OCI-LY3 (cell line): ENCODE data around the gene GPR42.
"Not testable (repeated sequence)": the region's sequence is repeated elsewhere in the genome, so short reads cannot be mapped to it uniquely, and the experiment has no call there.

Experiments
- H2AFZ ChIP-seq: fragments of 200-600, 300-600 bp; shearing (Covaris generic); 2 replicates; pipeline ENCODE4 v1.6.0; 2014; ENCODE audit warnings: antibody characterized with exemption, low read depth, low read length
- H3K27ac ChIP-seq: fragments of 200-600, 300-600 bp; sonication (generic); 2 replicates; pipeline ENCODE4 v1.5.1; 2014; ENCODE audit warnings: mild to moderate bottlenecking, low read length, moderate library complexity, mixed read lengths
- H3K27me3 ChIP-seq: fragments of 200-600, 300-600 bp; sonication (generic); 2 replicates; pipeline ENCODE4 v1.6.1; 2014; ENCODE audit warnings: low read depth, low read length, mixed read lengths
- H3K36me3 ChIP-seq: fragments of 200-600, 300-600 bp; sonication (generic); replicated peaks from 2 replicates; pipeline ENCODE3; 2014; ENCODE audit warnings: low read depth, low read length, mixed read lengths
- H3K4me1 ChIP-seq: fragments of 300-600, 200-600 bp; sonication (generic); 2 replicates; pipeline ENCODE4 v1.6.1; 2014; ENCODE audit warnings: low read length, mixed read lengths
- H3K4me2 ChIP-seq: fragments of 200-600, 300-600 bp; sonication (generic); 2 replicates; pipeline ENCODE4 v1.6.1; 2014; ENCODE audit warnings: low read length, mixed read lengths
- H3K4me3 ChIP-seq: fragments of 300-600, 200-600 bp; sonication (generic); 2 replicates; pipeline ENCODE4 v1.5.1; 2014; ENCODE audit warnings: antibody characterized with exemption, mild to moderate bottlenecking, low read length, moderate library complexity
- H3K79me2 ChIP-seq: fragments of 300-600, 200-600 bp; shearing (Covaris generic); 2 replicates; pipeline ENCODE4 v1.6.1; 2014; ENCODE audit warnings: mild to moderate bottlenecking, low read length, mixed read lengths
- H3K9ac ChIP-seq: fragments of 300-600, 200-600 bp; shearing (Covaris generic); 2 replicates; pipeline ENCODE4 v1.6.0; 2014; ENCODE audit warnings: mild to moderate bottlenecking, low read length, moderate library complexity
- H3K9me3 ChIP-seq: fragments of 200-600, 300-600 bp; shearing (Covaris generic); 2 replicates; pipeline ENCODE4 v1.6.1; 2014; ENCODE audit warnings: low read length, mixed read lengths; ENCODE audit not compliant: insufficient read depth
- H4K20me1 ChIP-seq: fragments of 200-600, 300-600 bp; sonication (generic); 2 replicates; pipeline ENCODE4 v1.6.1; 2016; ENCODE audit warnings: low read length, mixed read lengths; ENCODE audit not compliant: insufficient read depth
- CTCF ChIP-seq: fragments of 200-600, 300-600 bp; sonication (generic); IDR thresholded peaks from 2 replicates; pipeline ENCODE4 v1.5.1; 2014; ENCODE audit warnings: antibody characterized with exemption, low read length, low read depth
- EZH2phosphoT487 ChIP-seq: fragments of 200-600 bp; shearing (Covaris generic); IDR thresholded peaks from 2 replicates; pipeline ENCODE4 v1.6.1; 2018; ENCODE audit warnings: antibody characterized with exemption, mixed run types, low read depth

The GPR42 gene

GRCh38 chr19:35354898-35355297, 16.0 kb upstream of the GPR42 start:
- Histone ChIP-seq H3K79me2 (no peaks in the 10 kb centered on the region), H3K27ac (no peak overlapping the region), H3K4me1 (peaks cover 21% of the 10 kb centered on the region), H3K36me3 (no peaks in the 10 kb centered on the region), H2AFZ (no peak overlapping the region), H3K4me2 (no peak overlapping the region), H3K27me3 (0 out of 2 replicates have a peak, but pooled peaks cover 11% of the 10 kb centered on the region), H4K20me1 (no peaks in the 10 kb centered on the region), H3K9ac (no peak overlapping the region), H3K9me3 (no peaks in the 10 kb centered on the region), H3K4me3 (no peak overlapping the region)
- TF ChIP-seq CTCF (no peak), EZH2phosphoT487 (no peak)

GRCh38 chr19:35355791-35356460, 14.9 kb upstream of the GPR42 start:
- Histone ChIP-seq H4K20me1 (no peaks in the 10 kb centered on the region), H3K36me3 (no peaks in the 10 kb centered on the region), H3K4me1 (peaks cover 11% of the 10 kb centered on the region), H3K27ac (no peak overlapping the region), H3K4me2 (no peak overlapping the region), H3K4me3 (no peak overlapping the region), H3K27me3 (0 out of 2 replicates have a peak, but pooled peaks cover 12% of the 10 kb centered on the region), H3K9me3 (no peaks in the 10 kb centered on the region), H3K9ac (no peak overlapping the region), H3K79me2 (no peaks in the 10 kb centered on the region), H2AFZ (no peak overlapping the region)
- TF ChIP-seq EZH2phosphoT487 (no peak), CTCF (no peak)

GRCh38 chr19:35357867-35358573, 12.8 kb upstream of the GPR42 start, which contains the start of gene FFAR3:
TSS of gene FFAR3 (plus strand) at chr19:35358460. CDS start at chr19:35358891, 431 bp downstream.
- H3K9ac ChIP-seq, result no peak within 1 kb of the TSS
- peaks cover 19% of the 10 kb centered on the region; the same call in 1 of the 2 replicates for H3K27me3 ChIP-seq
- no peaks in the 10 kb centered on the region for H4K20me1 ChIP-seq
- TF ChIP-seq EZH2phosphoT487, result no peak
- no peak for TF ChIP-seq CTCF
- peak within 1 kb of the TSS; percentile 9; the same call in 1 of the 2 replicates for H3K4me2 ChIP-seq
- no peak within 1 kb of the TSS for H2AFZ ChIP-seq
- no peaks in the 10 kb centered on the region for H3K36me3 ChIP-seq
- H3K9me3 ChIP-seq, result no peaks in the 10 kb centered on the region
- no peak within 1 kb of the TSS for H3K4me3 ChIP-seq
- H3K27ac ChIP-seq, result no peak within 1 kb of the TSS
- no peaks in the 10 kb centered on the region for H3K79me2 ChIP-seq
- H3K4me1 ChIP-seq, result peaks cover under 1% of the 10 kb centered on the region; the same call in 1 of the 2 replicates

GRCh38 chr19:35358834-35359233, 12.0 kb upstream of the GPR42 start:
- H3K36me3 ChIP-seq, H3K4me2 ChIP-seq, H3K9ac ChIP-seq, H3K4me1 ChIP-seq, H2AFZ ChIP-seq, H4K20me1 ChIP-seq, H3K27ac ChIP-seq, H3K79me2 ChIP-seq, H3K9me3 ChIP-seq, H3K4me3 ChIP-seq: not testable (repeated sequence)
- peaks cover 19% of the 10 kb centered on the region; the same call in 1 of the 2 replicates for H3K27me3 ChIP-seq

GRCh38 chr19:35359395-35359794, 11.5 kb upstream of the GPR42 start:
- not testable (repeated sequence) for H3K36me3 ChIP-seq, H3K27ac ChIP-seq, H3K79me2 ChIP-seq, H3K9me3 ChIP-seq, H2AFZ ChIP-seq, H3K9ac ChIP-seq, H4K20me1 ChIP-seq, H3K4me2 ChIP-seq, H3K4me1 ChIP-seq, H3K4me3 ChIP-seq
- H3K27me3 ChIP-seq, result peaks cover 19% of the 10 kb centered on the region; the same call in 1 of the 2 replicates

- H3K9ac ChIP-seq, H3K4me2 ChIP-seq, H3K4me3 ChIP-seq, H3K9me3 ChIP-seq, H3K79me2 ChIP-seq, H3K36me3 ChIP-seq, H4K20me1 ChIP-seq, H3K4me1 ChIP-seq, H2AFZ ChIP-seq, H3K27ac ChIP-seq: not testable (repeated sequence)
- peaks cover 19% of the 10 kb centered on the region; the same call in 1 of the 2 replicates for H3K27me3 ChIP-seq
Observed at GRCh38 chr19:35360081-35360480, 10.8 kb upstream of the GPR42 start.
